ENCODE measurements around the gene IL1RAPL2.

IL1RAPL2 gene

GRCh38 chrX:105475801-105476200 lies 909.8 kb downstream of the IL1RAPL2 start:
- no peak for DNase-seq

- no peak for DNase-seq
These were observed 911.4 kb downstream of the IL1RAPL2 start for GRCh38 chrX:105477351-105477750.

GRCh38 chrX:105480646-105481310 lies 914.8 kb downstream of the IL1RAPL2 start:
- DNase-seq = no peak

DNA sequence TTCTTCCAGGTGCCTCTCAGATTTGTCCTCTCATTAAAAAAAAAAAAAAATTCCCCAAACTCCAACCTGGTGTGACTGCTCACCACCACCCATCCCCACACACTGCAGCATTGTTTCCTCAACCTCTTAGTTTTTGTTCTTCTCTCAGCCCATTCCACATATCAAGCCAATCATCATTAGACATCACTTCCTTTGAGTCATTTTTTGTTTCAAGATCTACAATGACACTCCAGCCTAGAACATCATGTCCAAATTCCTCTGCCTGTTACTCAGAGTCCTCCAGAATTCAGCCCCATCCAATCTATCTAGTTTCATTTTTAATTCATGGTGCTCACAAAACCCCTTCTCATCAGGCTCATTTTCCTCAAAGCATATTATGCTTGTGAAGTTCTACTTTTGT lies 917.0 kb downstream of the IL1RAPL2 start:
- DNase-seq = no peak

DNA sequence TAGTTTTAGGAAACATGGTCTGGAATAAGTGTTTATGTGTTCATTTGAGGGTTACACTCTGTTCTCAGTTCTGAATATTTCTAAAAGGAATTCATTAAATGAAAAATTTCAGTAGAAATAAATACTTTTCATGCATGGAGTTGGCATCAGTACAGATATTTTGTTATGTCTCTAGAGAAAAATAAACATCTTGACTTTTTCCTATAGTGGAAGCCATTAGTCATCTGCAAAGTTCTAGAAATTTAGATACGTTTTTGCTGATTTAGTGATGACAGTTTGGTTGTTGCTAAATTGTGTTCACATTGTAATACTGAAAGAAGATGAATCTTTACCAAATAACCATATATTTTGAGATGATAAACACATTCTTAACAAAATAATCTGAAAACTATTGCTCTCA lies 922.7 kb downstream of the IL1RAPL2 start:
- DNase-seq = no peak

DNA sequence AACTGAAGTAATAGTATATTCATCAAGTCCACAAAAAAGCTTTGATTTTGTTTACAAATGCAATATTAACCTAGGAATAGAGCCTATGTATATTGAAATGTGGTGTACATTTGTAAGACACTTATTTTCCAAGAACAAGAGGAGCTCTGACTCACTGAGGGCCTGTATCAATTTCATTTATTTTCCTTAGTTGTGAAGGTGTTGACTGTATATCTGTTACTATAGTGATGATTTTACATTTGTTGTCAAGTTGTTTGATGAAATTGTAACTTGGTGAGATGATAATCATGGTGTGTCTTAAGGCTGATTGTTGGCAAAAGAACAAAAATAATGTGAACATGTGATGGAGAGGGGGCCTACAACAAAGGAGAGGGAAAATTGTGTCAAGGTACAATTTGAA lies 929.4 kb downstream of the IL1RAPL2 start:
- DNase-seq = no peak

- DNase-seq = no peak
These were observed 936.3 kb downstream of the IL1RAPL2 start for GRCh38 chrX:105502336-105502735.

GRCh38 chrX:105515561-105515960 lies 949.6 kb downstream of the IL1RAPL2 start:
- no peak for DNase-seq

GRCh38 chrX:105526431-105526830 lies 960.4 kb downstream of the IL1RAPL2 start:
- DNase-seq = no peak

- no peak for DNase-seq
These were observed 961.8 kb downstream of the IL1RAPL2 start for GRCh38 chrX:105527759-105528158.

GRCh38 chrX:105533951-105534350 lies 968.0 kb downstream of the IL1RAPL2 start:
- DNase-seq = no peak

DNA sequence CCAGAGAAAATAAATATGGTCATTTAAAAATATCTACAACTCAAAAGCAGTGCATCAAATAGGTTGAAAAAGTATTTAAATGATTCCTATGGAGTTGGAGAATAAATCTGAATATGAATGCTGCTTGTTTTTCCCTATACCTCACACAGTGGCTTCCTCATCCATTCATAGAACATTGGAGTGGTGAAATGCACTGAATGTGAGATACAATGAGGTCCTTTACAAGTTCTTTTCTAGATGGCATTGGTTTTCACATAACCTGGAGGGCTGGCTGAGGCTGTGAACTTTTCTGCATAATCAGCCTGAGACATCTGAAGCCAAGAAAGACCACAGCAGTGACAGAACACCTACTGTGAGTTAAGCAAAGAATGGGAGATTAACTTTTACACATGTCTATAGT lies 977.3 kb downstream of the IL1RAPL2 start:
- no peak for DNase-seq

GRCh38 chrX:105550043-105550663 lies 984.2 kb downstream of the IL1RAPL2 start:
- no peak for DNase-seq

- no peak for DNase-seq
These were observed 986.4 kb downstream of the IL1RAPL2 start for GRCh38 chrX:105552395-105552794.

GRCh38 chrX:105553118-105553517 lies 987.1 kb downstream of the IL1RAPL2 start:
- no peak for DNase-seq

DNA sequence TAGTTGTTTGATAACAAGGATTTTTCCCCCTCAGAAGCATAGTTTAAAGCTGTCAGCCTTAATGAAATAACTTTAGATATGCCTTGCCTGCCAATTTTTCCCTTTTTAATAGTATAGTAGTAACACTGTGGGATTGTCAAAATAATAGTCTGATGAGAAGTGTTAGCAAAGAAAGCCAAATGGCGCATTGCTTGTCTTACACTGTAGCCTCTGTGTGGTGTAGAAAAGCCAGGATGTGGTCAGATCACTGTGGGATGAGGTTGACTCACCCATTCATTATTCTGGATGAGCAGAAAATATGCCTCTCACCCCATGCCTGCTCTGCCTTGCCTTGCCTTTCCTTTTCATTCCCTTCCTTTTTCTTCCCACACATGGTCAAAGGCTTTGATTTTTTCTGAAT lies 998.5 kb downstream of the IL1RAPL2 start:
- no peak for DNase-seq

DNA sequence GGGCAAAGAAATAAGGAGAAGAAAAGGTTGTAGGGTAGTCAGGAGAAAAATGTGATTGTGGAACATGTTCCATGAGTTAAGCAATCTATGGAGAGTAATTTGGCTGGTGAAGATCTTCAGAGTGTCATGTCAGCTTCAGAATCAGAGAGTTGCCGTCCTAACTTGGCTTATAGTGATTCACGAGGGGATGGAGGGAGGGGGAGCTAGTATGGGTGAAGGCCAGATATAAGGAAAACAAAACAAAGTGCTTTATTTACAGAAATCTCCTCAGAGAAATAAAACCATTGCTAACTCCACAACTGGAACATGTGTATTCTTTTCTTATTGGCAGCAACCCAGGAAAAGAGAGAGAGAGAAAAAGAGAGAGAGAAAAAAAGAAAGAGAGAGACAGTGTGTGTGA lies 999.9 kb downstream of the IL1RAPL2 start:
- DNase-seq = no peak

- no peak for DNase-seq
These were observed 1001.1 kb downstream of the IL1RAPL2 start for GRCh38 chrX:105567082-105567481.

DNA sequence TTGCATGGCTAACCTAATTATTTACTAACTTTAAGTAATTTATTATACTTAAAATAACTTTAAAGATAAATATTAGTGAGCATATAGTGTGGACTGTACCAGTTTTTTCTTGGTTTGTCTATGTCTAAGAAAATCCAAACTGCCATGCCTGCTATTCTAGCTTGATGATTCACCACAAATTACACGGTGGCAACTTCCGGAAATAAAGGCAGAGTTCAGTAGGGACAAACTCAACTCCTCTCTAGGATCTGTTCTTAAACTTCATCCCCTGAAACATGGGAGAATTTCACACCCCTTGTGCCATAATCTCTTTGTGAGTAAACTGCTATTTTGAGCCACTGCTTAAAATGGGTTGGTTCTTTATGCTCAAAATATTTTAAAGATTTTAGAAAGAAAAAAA lies 1042.7 kb downstream of the IL1RAPL2 start:
- no peak for DNase-seq

- DNase-seq = no peak
These were observed 1043.5 kb downstream of the IL1RAPL2 start for GRCh38 chrX:105609530-105609929.

DNA sequence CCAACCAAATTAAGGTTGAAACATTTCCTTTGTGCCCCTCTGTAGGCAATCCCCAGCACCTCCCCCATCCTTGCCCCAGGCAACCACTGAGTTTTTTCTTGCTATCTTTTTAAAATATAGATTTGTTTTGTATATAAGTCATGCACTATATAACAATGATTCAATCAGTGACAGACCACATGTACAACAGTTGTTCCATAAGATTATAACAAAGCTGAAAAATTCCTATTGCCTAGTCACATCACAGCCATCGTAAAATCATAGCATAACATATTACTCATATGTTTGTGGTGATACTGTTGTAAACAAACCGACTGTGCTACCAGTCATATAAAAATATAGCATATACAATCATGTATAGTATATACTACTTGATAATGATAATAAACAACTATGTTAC lies 1044.4 kb downstream of the IL1RAPL2 start:
- no peak for DNase-seq

- DNase-seq = no peak
These were observed 1052.5 kb downstream of the IL1RAPL2 start for GRCh38 chrX:105618393-105619101.

- no peak for DNase-seq
These were observed 1068.2 kb downstream of the IL1RAPL2 start for GRCh38 chrX:105634180-105634579.

DNA sequence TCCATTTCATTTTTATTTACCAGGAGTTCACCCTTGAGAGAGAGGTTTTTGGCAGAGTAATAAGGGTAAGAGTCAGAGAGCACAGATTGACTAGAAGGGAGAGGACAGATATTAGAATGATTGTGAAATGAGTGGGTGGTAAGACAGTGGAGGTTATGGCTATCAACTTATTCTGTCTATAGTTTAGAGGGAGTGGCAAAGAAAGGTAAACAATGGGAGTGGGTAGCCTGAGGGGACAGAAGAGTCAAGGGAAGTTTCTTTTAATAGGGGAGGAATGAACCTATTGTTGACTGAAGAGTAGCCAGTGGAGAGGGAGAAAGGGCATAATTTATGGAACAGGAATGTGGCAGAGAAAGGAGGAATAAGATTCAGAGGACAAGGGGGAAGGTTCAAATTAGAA lies 1069.8 kb downstream of the IL1RAPL2 start:
- no peak for DNase-seq

Data from NCI-H1092 (cell line).